Raji (cell line): ENCODE measurements around the gene IGSF8.

Experiments used
- POLR2A ChIP-seq: IDR thresholded peaks from 2 replicates; pipeline ENCODE4 v1.6.1; 2011; ENCODE audit warnings: low read depth, low read length, control low read depth; ENCODE audit not compliant: insufficient read depth

Gene IGSF8

DNA sequence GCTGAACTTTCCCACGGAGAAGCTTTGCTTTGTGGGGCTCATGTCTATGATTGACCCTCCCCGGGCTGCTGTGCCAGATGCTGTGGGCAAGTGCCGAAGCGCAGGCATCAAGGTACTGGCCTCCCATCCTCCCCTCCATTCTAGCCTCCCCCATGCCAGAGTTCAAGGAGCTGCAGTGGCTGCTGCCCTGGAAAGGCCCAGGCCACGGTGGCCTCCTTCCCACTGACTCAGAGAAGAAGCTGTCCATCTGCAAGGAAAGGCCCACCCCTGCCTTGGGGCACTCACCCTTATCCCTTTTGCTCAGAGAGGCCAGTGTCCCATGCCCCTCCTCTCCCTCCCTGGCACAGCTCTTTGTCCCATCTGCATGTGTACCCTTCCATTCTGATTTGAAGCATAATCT, 32.1 kb upstream of the IGSF8 start:
- TF ChIP-seq POLR2A = no peak

DNA sequence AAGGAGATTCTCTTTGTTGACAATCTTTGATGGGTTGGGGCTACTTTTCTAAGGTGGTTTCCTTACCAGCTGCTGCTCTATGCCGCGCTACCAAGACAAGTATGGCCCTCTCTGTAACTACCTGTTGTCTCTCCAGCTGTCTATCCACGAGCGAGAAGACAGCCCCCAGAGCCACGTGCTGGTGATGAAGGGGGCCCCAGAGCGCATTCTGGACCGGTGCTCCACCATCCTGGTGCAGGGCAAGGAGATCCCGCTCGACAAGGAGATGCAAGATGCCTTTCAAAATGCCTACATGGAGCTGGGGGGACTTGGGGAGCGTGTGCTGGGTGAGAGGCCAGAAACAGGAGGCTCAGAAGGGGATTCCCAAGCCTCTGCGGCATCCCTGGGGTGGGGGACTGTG, 31.5 kb upstream of the IGSF8 start:
- no peak for TF ChIP-seq POLR2A

DNA sequence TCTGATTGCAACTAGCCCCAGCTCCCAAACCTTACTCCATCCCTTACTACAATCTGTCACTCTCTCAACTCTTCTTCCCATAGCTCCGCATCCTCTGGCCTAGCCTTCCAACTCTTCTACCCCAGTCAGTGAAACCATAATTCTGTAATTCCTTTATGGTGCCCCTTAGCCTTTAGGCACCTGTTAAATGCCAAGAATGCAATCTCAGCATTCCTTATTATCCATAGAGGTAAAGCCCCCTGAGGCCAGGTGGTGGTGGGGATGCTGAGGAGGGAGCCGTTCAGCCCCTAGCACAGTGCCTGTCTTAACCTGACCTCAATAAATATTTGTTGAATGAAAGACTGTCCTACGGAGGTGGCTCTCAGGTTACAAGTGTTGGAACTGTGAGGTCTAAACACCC, 31.1 kb upstream of the IGSF8 start:
- no peak for TF ChIP-seq POLR2A

- no peak for TF ChIP-seq POLR2A
These were observed 30.6 kb upstream of the IGSF8 start for GRCh38 chr1:160129046-160129445.

GRCh38 chr1:160128636-160129035, 30.2 kb upstream of the IGSF8 start:
- no peak for TF ChIP-seq POLR2A

DNA sequence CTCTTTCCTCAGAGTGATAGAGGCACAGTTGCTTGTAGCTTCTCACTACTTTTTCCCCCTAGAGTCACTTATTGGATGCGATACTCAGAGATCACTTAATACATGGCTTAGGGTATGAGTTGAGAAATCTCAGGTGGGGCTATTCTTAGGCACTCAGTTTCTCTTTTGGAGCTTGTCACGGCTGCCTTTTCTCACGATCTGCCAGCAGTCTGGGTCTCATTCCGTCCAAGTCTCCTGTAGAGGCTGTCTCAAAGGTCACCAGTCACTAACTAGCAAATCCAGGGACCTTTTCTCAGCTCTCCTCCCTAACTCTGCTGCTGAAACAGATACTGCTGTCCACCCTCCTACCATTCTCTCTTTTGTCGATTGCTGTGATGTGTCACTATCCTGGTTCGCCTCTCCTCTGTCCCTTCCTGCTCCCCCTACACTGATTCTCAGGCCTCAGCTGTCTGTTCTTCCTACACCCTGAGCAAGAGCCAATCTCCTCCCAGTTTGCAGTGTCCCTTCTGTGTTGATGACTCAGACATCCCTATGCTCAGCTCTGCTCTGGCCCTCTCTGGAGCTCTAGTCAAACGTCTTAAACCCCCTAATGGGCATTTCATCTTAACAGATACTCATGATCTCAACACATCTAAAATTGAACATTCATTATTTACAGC, 29.6 kb upstream of the IGSF8 start:
- no peak for TF ChIP-seq POLR2A

GRCh38 chr1:160127381-160127780, 29.0 kb upstream of the IGSF8 start:
- TF ChIP-seq POLR2A = no peak

GRCh38 chr1:160125746-160126145, 27.3 kb upstream of the IGSF8 start:
- TF ChIP-seq POLR2A = no peak

DNA sequence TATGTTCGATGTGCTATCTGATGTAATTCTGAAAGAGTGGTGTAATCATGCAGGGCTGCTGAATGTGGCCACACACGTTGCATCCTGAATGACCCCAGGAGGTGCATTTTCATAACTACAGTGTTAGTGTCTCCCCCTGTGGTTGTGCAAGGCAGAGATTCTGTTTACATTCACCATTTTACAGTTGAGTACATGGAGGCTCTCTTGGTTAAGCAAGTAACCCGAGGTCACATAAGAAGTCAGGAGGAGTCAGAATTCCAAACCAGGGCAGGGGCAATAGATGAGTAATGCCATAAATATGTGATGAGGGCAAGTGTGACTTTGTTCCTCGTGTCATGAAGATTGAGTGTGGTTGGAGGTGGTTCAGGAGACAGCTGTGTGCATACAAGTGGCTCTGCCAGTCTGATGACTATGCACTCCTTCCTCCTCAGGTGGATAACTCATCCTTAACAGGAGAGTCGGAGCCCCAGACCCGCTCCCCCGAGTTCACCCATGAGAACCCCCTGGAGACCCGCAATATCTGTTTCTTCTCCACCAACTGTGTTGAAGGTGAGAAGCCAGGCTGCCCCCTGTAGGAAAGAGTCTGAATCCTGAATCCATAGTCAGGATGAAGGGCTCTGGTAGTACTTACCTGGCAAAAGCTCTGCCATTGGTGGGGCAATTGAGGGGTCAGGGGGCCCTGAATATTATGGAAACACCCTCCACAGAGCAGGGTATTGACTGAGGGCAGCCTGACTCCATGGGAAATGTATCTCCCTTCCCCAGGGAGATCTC, 26.5 kb upstream of the IGSF8 start:
- TF ChIP-seq POLR2A = no peak

DNA sequence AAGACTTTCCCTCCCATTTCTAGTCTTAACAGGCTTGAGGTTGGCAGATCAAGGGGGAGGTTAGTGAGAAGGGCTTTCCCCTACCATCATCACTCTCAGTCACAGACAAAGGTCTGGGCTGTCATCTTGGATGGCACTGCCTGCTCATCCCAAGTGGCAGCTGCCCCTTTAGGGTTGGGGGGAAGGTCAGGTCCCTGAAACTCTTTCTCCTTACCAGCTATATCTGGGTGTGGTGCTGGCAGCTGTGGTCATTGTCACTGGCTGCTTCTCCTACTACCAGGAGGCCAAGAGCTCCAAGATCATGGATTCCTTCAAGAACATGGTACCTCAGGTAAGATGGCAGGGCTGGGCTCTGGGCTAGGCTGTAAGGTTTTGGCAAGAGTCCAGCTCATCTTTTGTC, 25.3 kb upstream of the IGSF8 start:
- TF ChIP-seq POLR2A = no peak

DNA sequence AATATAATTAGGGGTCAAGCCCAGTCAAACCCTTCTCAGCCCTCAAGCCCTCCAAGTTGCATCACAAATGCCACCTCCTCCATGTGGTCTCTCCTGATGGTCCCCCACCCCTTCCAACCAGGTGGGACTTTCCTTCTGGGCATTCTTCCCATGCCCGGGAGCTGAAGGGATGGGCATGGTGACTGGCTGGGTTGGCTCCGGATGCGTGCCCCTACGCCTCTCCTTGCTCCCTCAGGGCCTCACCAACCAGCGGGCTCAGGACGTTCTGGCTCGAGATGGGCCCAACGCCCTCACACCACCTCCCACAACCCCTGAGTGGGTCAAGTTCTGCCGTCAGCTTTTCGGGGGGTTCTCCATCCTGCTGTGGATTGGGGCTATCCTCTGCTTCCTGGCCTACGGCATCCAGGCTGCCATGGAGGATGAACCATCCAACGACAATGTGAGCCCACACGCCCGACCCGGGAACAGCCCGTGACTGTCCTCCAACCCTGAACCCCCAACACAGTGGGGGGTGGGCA, 24.6 kb upstream of the IGSF8 start:
- no peak for TF ChIP-seq POLR2A

DNA sequence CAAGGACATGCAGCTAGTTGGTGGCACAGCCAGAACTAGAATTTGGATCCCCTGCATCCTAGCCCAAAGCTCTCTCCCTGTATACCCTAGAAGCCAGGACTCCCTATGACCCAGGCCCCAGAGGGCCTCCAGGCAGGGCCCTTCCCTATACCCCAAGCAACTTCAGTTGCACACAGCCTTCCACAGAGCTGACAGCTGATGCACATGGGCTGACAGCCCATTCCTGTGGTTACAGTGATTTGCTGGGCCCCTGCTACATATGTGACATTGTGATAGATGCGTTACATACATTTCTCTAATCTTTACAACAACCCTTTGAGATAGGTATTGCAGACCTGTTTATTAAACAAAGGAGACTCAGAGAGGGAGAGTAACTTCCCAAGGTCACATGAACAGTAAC, 23.0 kb upstream of the IGSF8 start:
- TF ChIP-seq POLR2A = no peak

DNA sequence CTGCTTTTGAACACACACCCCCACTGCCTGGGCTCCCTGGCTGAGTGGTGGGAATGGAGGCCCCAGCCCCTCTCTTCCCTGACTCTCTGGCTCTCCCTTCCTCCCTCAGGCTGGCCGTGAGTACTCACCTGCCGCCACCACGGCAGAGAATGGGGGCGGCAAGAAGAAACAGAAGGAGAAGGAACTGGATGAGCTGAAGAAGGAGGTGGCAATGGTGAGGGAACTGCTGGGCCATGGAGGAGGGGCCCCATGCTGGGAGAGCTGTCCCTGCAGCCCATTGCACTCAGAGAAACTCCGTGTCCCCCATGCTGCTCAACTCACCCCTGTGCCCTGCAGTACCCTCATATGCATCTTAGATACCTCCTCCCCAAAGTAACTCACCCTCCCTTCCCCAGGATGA, 22.4 kb upstream of the IGSF8 start:
- TF ChIP-seq POLR2A = no peak

GRCh38 chr1:160118928-160119327, 20.5 kb upstream of the IGSF8 start:
- no peak for TF ChIP-seq POLR2A

- TF ChIP-seq POLR2A = no peak
These were observed 19.3 kb upstream of the IGSF8 start for GRCh38 chr1:160117709-160118183.

DNA sequence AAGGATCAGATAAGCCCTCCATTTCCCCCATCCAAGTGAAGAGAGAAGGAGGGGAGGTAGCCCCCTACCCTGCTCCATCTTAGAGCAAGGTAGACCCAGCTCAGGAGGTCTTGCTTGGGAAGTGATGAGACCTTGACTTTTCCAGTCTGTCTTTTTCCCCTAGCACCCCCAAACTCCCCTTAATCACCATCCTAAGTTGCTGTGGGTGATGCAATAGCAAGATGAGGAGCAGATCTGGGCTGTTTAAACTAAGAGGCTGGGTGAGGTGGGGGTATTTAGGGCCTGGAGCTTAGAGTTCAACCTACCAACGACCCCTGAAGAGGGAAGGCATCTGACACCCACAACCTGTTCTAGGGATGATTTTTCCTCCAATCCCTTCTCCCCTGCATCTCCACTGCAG, 18.9 kb upstream of the IGSF8 start:
- no peak for TF ChIP-seq POLR2A
